SU-DHL-6 (cell line): Measurements from ENCODE around the gene TRIM28.

Experiments
- H2AFZ ChIP-seq: fragments of 200-600 bp; sonication (generic); 2 replicates; pipeline ENCODE4 v1.6.1; 2014; ENCODE audit warnings: low read depth, mild to moderate bottlenecking, moderate library complexity, mixed read lengths, antibody characterized with exemption, low read length; ENCODE audit not compliant: severe bottlenecking
- H3F3A ChIP-seq: fragments of 200-600 bp; shearing (Covaris generic); 2 replicates; pipeline ENCODE4 v1.6.0; 2016; ENCODE audit warnings: antibody characterized with exemption, mild to moderate bottlenecking; ENCODE audit not compliant: insufficient read depth
- H3K27ac ChIP-seq: fragments of 200-600 bp; sonication (generic); 2 replicates; pipeline ENCODE4 v1.5.1; 2016; ENCODE audit warnings: low read depth, mild to moderate bottlenecking, low read length, moderate library complexity, mixed read lengths
- H3K27me3 ChIP-seq: fragments of 200-600 bp; sonication (generic), shearing (Covaris generic); 2 replicates; pipeline ENCODE4 v1.6.0; 2014; ENCODE audit warnings: mild to moderate bottlenecking, low read length
- H3K36me3 ChIP-seq: fragments of 200-600 bp; sonication (generic); 2 replicates; pipeline ENCODE4 v1.6.1; 2014; ENCODE audit warnings: mild to moderate bottlenecking, low read length, mixed read lengths
- H3K4me2 ChIP-seq: fragments of 300-600, 200-600 bp; shearing (Covaris generic), sonication (generic); 2 replicates; pipeline ENCODE4 v1.6.0; 2014; ENCODE audit warnings: low read length, low read depth, mild to moderate bottlenecking; ENCODE audit not compliant: poor library complexity, severe bottlenecking
- H3K4me3 ChIP-seq: fragments of 200-600 bp; sonication (generic); 2 replicates; pipeline ENCODE4 v1.5.1; 2014; ENCODE audit warnings: antibody characterized with exemption, low read length, mild to moderate bottlenecking, mixed read lengths; ENCODE audit not compliant: insufficient read depth, poor library complexity, severe bottlenecking
- H3K79me2 ChIP-seq: fragments of 200-600 bp; sonication (generic); 2 replicates; pipeline ENCODE4 v1.6.1; 2014; ENCODE audit warnings: mild to moderate bottlenecking, low read length, moderate library complexity; ENCODE audit not compliant: insufficient read depth
- H3K9ac ChIP-seq: fragments of 200-600 bp; sonication (generic); 2 replicates; pipeline ENCODE4 v1.7.0; 2014; ENCODE audit warnings: mild to moderate bottlenecking, low read length
- H3K9me2 ChIP-seq: fragments of 200-600 bp; sonication (generic); replicated peaks from 2 replicates; pipeline ENCODE4 v1.6.1; 2014; ENCODE audit warnings: low read length; ENCODE audit not compliant: insufficient read depth
- H3K9me3 ChIP-seq: fragments of 200-600 bp; sonication (generic); 2 replicates; pipeline ENCODE4 v1.6.1; 2014; ENCODE audit warnings: low read length, mixed read lengths; ENCODE audit not compliant: insufficient read depth
- H4K20me1 ChIP-seq: fragments of 200-600 bp; sonication (generic); 2 replicates; pipeline ENCODE4 v1.6.1; 2014; ENCODE audit warnings: low read depth, mild to moderate bottlenecking, antibody characterized with exemption, low read length, moderate library complexity, mixed read lengths
- EZH2phosphoT487 ChIP-seq: fragments of 200-600 bp; sonication (generic), shearing (Covaris generic); conservative IDR thresholded peaks from 2 replicates; pipeline ENCODE4 v1.6.1; 2018; ENCODE audit warnings: mild to moderate bottlenecking, antibody characterized with exemption, low read length, moderate library complexity, mixed read lengths
- TF ChIP-seq, protein P1 (sequence below): fragments of 200-600 bp; sonication (generic); IDR thresholded peaks from one replicate; pipeline ENCODE4 v1.5.1; 2017; ENCODE audit warnings: antibody characterized with exemption, mild to moderate bottlenecking, low read length, moderate library complexity; ENCODE audit not compliant: insufficient read depth, poor library complexity, severe bottlenecking

Gene TRIM28

DNA sequence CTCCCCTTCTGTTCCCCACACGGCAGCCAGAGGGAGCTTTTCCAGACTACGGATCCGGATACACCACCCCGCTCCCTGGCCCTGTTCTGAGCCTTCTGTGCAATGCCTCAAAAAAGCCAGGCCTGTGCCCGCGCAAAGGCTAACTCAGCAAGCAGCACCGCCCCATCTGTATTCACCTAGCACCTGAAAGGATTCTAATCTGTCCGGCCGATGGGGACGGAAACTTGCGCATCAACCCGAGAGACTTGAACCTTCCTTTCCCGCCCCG lies 24.8 kb upstream of the TRIM28 start:
- H3K79me2 ChIP-seq: peaks cover 15% of the 10 kb centered on the region
- peak overlapping the region; percentile 37 for H2AFZ ChIP-seq
- peak overlapping the region; percentile 96 for H3K9ac ChIP-seq
- H3K27me3 ChIP-seq: no peaks in the 10 kb centered on the region
- H3F3A ChIP-seq: peaks cover 16% of the 10 kb centered on the region
- H3K9me3 ChIP-seq: no peaks in the 10 kb centered on the region
- no peaks in the 10 kb centered on the region for H4K20me1 ChIP-seq
- TF ChIP-seq EZH2phosphoT487: no peak
- TF ChIP-seq, protein P1, sequence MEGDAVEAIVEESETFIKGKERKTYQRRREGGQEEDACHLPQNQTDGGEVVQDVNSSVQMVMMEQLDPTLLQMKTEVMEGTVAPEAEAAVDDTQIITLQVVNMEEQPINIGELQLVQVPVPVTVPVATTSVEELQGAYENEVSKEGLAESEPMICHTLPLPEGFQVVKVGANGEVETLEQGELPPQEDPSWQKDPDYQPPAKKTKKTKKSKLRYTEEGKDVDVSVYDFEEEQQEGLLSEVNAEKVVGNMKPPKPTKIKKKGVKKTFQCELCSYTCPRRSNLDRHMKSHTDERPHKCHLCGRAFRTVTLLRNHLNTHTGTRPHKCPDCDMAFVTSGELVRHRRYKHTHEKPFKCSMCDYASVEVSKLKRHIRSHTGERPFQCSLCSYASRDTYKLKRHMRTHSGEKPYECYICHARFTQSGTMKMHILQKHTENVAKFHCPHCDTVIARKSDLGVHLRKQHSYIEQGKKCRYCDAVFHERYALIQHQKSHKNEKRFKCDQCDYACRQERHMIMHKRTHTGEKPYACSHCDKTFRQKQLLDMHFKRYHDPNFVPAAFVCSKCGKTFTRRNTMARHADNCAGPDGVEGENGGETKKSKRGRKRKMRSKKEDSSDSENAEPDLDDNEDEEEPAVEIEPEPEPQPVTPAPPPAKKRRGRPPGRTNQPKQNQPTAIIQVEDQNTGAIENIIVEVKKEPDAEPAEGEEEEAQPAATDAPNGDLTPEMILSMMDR: no peak
- H3K9me2 ChIP-seq: no peaks in the 10 kb centered on the region
- H3K4me2 ChIP-seq: peak overlapping the region; percentile 85
- H3K4me3 ChIP-seq: peak overlapping the region; percentile 73
- H3K36me3 ChIP-seq: no peaks in the 10 kb centered on the region
- peak overlapping the region; percentile 84 for H3K27ac ChIP-seq

DNA sequence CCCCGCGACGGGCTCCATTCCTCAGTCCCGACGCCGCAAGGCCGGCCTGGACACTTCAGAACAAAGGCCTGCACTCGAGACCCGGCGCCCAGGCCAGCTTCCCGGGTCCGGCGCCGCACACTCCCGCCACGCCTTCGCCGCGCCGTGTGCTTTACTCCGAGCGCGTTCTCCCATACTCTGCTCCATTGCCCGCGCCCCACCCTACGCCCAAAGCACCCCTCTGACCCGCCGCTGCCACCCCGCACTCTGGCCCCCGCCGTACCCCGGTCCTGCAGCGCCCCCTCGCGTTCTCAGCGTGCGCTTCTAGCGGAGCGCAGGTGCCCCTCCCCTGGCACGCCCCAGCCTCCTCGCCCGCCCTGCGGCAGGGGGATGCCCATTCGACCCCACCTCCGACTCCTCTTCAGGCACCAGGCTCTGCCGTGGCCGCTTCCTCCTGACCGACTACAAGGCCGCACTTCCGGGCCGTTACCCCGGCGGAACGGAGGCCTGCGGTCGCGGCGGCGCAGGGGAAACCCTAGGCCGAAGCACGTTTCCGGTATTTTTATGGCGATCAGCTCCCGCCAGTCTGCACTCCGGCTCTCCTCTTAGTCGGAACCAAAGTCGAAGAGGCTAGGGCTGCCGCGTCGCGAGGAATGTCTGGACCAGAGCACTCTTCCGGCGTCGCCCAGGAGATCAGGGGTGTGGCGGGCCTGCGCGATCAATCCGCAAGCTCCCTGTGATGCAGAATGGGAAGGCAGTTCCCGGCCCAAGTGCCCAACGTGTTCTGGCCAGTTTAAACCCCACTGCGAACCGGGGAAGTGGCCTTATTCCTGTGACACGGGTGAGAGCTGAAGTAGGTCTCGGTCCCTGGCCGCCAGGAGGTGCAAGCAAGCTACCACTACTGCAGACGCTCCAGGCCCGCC lies 24.3 kb upstream of the TRIM28 start, which contains the start of gene ZBTB45:
TSS of gene ZBTB45 (minus strand) at position 456 of the 902 bp plus-strand sequence. CDS start 2,137 bp downstream, outside the sequence.
- peak within 1 kb of the TSS; percentile 72 for H2AFZ ChIP-seq
- peaks cover 11% of the 10 kb centered on the region for H3K79me2 ChIP-seq
- H3K9me2 ChIP-seq: no peaks in the 10 kb centered on the region
- no peaks in the 10 kb centered on the region for H3K27me3 ChIP-seq
- no peak for TF ChIP-seq EZH2phosphoT487
- TF ChIP-seq, protein P1: peak; percentile 61
- peak within 1 kb of the TSS; percentile 85 for H3K4me2 ChIP-seq
- peak within 1 kb of the TSS; percentile 73 for H3K4me3 ChIP-seq
- no peaks in the 10 kb centered on the region for H4K20me1 ChIP-seq
- H3F3A ChIP-seq: peaks cover 16% of the 10 kb centered on the region
- no peaks in the 10 kb centered on the region for H3K36me3 ChIP-seq
- no peaks in the 10 kb centered on the region for H3K9me3 ChIP-seq
- H3K27ac ChIP-seq: peak within 1 kb of the TSS; percentile 84
- peak within 1 kb of the TSS; percentile 96 for H3K9ac ChIP-seq

DNA sequence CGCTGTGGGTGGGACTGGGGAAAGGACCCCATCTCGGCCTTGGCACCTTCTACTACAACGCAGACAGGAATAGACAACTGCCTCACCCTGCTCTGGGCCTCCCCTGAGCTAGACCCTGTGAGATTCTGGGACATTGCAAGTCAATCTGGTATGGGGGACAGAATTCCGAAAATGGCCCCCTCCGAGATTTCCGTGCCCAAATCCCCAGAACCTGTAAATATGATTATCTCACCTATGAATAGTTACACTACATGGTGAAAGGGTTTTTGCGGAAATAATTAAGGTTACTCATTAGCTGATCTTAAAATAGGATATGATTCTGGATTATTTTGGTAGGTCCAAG lies 23.6 kb upstream of the TRIM28 start:
- H3K36me3 ChIP-seq: no peaks in the 10 kb centered on the region
- H3F3A ChIP-seq: peaks cover 16% of the 10 kb centered on the region
- peak overlapping the region; percentile 84 for H3K27ac ChIP-seq
- TF ChIP-seq EZH2phosphoT487: no peak
- TF ChIP-seq, protein P1: no peak
- peak overlapping the region; percentile 96 for H3K9ac ChIP-seq
- H3K9me3 ChIP-seq: no peaks in the 10 kb centered on the region
- peak overlapping the region; percentile 72 for H2AFZ ChIP-seq
- H3K4me2 ChIP-seq: peak overlapping the region; percentile 85
- H4K20me1 ChIP-seq: no peaks in the 10 kb centered on the region
- peaks cover 7% of the 10 kb centered on the region; the same call in 1 of the 2 replicates for H3K79me2 ChIP-seq
- no peaks in the 10 kb centered on the region for H3K9me2 ChIP-seq
- H3K4me3 ChIP-seq: peak overlapping the region; percentile 73
- no peaks in the 10 kb centered on the region for H3K27me3 ChIP-seq
